ENCODE measurements around the gene TOP1. TPM values are rescaled to one million over a fixed set of nuclear protein-coding genes. Genes with fewer than 3 reads are reported as not detected.

Gene TOP1
- polyA plus RNA-seq, 2 of the 4 experiments (the other 2 are of a cell fraction): 20.8 to 70.6 TPM

GRCh38 chr20:40996326-40996725, 32.3 kb upstream of the TOP1 start:
- FAIRE-seq (no peak), DNase-seq (ENCODE audit: low read depth in 1 of 2, low spot score in 1 of 2) (no peak), ATAC-seq (no peak)
- no peaks in the 10 kb centered on the region for H3K9me3 ChIP-seq
- WGBS (ENCODE audit: missing lambda C conversion rate): 91% methylated on average over 1 of the region's 1 CpG
- H3K4me3 ChIP-seq: no peak overlapping the region
- ChIA-PET CTCF (interaction anchor here (1.3 to 1.6 kb wide), 2 partner anchors 98 to 99 kb away, joined by 3 to 5 read pairs; no protein-coding TSS in a partner anchor), POLR2A (no interaction called here)
- peak overlapping the region in 1 of 2 experiments; percentile 25; a peak in 1 of 6 replicates for H3K27ac ChIP-seq
- no peak overlapping the region for H3K4me2 ChIP-seq
- no peaks in the 10 kb centered on the region for H3K4me1 ChIP-seq
- TF ChIP-seq HEYL (CRISPR knock-in tag; IDR thresholded peaks at IDR 0.05) (no peak), ZC3H11A (IDR thresholded peaks at IDR 0.05) (no peak), ATOH8 (CRISPR knock-in tag; IDR thresholded peaks at IDR 0.05; ENCODE audit: low read depth) (no peak), SREBF2 (IDR thresholded peaks at IDR 0.05) (no peak), KDM1A (IDR thresholded peaks at IDR 0.05; ENCODE audit: low read depth) (no peak), HMGXB4 (CRISPR knock-in tag; IDR thresholded peaks at IDR 0.05; ENCODE audit: borderline replicate concordance) (no peak), E2F6 (IDR thresholded peaks at IDR 0.05; ENCODE audit: borderline replicate concordance, low read depth) (no peak), RFX5 (IDR thresholded peaks at IDR 0.05) (no peak)

GRCh38 chr20:40997116-40997515, 31.5 kb upstream of the TOP1 start:
- TF ChIP-seq RNF2 (IDR thresholded peaks at IDR 0.05; ENCODE audit: borderline replicate concordance, low read depth) (no peak), ESRRA (IDR thresholded peaks at IDR 0.05; ENCODE audit: borderline replicate concordance, low read length) (no peak), HEYL (CRISPR knock-in tag; IDR thresholded peaks at IDR 0.05) (no peak), ZFP36 (IDR thresholded peaks at IDR 0.05; ENCODE audit: borderline replicate concordance, partially characterized antibody) (no peak), BCL3 (IDR thresholded peaks at IDR 0.05) (no peak), CHD2 (IDR thresholded peaks at IDR 0.05; ENCODE audit: low read length, partially characterized antibody) (no peak), REST (IDR thresholded peaks at IDR 0.05) (no peak), E2F6 (IDR thresholded peaks at IDR 0.05; ENCODE audit: borderline replicate concordance, low read depth) (no peak), PBX3 (IDR thresholded peaks at IDR 0.05) (no peak), HMGXB4 (CRISPR knock-in tag; IDR thresholded peaks at IDR 0.05; ENCODE audit: borderline replicate concordance) (no peak), KDM5A (IDR thresholded peaks at IDR 0.05) (no peak), RAD21 (conservative IDR thresholded peaks at IDR 0.05 in 1 of 2, IDR thresholded peaks at IDR 0.05 in 1 of 2) (no peak), POLR2AphosphoS2 (conservative IDR thresholded peaks at IDR 0.05; ENCODE audit: low read length) (no peak), SMC3 (IDR thresholded peaks at IDR 0.05) (no peak)
- FAIRE-seq (no peak), ATAC-seq (no peak), DNase-seq (ENCODE audit: low read depth in 1 of 2, low spot score in 1 of 2) (no peak)
- Histone ChIP-seq H3K4me3 (no peak overlapping the region), H3K27ac (no peak overlapping the region; a peak in 1 of 6 replicates), H3K9me3 (no peaks in the 10 kb centered on the region), H3K4me1 (peaks cover under 1% of the 10 kb centered on the region; the same call in 2 of the 3 replicates), H3K4me2 (no peak overlapping the region)
- 92% methylated on average over 6 of the region's 6 CpGs for WGBS (ENCODE audit: missing lambda C conversion rate)
- ChIA-PET CTCF (interaction anchor here (0.7 to 1.3 kb wide), 3 partner anchors 10 to 100 kb away, joined by 3 to 4 read pairs (median 3); no protein-coding TSS in a partner anchor), POLR2A (no interaction called here)

All from A549 (cell line).